GM12864 (cell line): ENCODE results near the gene ANO1.

ENCODE experiments used
- DNase-seq: peaks from one replicate; pipeline ENCODE4 v3.0.0-alpha.2; 2011; ENCODE audit warnings: low read depth
- H3K4me3 ChIP-seq: 2 replicates; pipeline ENCODE4 v1.5.1; 2011; ENCODE audit warnings: mild to moderate bottlenecking, low read depth, low read length, control low read depth
- TF ChIP-seq, protein P1 (sequence below): IDR thresholded peaks from 2 replicates; pipeline ENCODE4 v1.5.1; 2011; ENCODE audit warnings: low read depth, mild to moderate bottlenecking, moderate library complexity, low read length, control low read depth, inconsistent platforms; ENCODE audit errors: missing control alignments

The ANO1 gene

DNA sequence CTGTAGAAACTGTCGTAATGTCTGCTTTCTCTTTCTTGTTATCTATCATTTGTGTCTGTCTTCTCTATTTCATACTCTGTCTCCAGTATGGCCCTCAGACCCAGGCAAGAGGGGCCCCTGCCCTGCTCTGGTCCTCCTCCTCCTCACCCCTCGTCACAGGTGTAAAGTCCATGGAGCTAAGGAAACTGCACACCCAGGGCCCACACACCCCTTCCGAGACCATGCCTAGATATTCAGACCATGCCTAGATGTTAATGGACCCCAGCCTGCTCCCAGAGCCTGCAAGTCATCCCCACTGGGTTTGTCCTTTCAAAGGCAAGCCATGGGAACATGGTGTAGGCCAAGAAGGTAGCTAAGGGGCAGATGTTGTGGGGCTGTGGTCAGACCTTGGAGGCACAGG, 24.1 kb upstream of the ANO1 start:
- H3K4me3 ChIP-seq = no peak overlapping the region
- TF ChIP-seq, protein P1, sequence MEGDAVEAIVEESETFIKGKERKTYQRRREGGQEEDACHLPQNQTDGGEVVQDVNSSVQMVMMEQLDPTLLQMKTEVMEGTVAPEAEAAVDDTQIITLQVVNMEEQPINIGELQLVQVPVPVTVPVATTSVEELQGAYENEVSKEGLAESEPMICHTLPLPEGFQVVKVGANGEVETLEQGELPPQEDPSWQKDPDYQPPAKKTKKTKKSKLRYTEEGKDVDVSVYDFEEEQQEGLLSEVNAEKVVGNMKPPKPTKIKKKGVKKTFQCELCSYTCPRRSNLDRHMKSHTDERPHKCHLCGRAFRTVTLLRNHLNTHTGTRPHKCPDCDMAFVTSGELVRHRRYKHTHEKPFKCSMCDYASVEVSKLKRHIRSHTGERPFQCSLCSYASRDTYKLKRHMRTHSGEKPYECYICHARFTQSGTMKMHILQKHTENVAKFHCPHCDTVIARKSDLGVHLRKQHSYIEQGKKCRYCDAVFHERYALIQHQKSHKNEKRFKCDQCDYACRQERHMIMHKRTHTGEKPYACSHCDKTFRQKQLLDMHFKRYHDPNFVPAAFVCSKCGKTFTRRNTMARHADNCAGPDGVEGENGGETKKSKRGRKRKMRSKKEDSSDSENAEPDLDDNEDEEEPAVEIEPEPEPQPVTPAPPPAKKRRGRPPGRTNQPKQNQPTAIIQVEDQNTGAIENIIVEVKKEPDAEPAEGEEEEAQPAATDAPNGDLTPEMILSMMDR = no peak
- DNase-seq = no peak

DNA sequence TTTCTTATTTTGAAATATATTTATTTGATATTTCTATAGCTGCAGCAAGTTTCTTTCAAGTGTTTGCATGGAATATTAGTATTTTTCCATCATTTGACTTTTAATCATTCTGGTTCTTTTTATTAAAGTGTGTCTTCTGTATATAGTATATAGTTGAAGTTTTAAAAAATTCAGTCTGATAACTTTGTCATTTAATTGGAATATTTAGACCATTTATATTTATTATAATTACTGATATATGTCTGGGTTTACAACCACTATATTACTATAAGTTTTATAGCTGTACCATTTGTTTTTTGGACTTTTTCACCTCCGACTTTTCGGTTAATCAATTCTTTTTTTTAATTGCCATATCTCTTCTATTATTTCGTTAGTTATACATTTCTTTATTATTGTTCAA, 22.7 kb upstream of the ANO1 start:
- TF ChIP-seq, protein P1 = no peak
- no peak for DNase-seq
- H3K4me3 ChIP-seq = no peak overlapping the region

DNA sequence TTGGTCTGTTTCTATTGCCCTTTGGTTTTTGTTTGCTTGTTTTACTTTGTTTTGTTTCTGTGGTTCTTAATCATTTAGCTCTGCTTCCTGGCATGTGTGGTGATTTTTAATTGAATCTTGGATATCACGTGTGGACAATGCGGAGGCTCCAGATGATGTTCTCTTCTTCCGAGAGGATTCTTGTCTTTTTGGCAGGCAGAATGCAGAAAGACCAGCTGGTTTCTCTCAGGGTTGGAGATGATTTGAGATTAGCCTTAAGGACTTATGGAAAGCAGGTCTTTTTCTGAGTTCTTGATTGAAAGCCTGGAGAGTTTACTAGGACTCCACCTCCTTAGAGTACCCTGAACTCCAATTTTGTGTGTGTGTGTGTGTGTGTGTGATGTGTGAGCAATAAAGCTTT, 21.0 kb upstream of the ANO1 start:
- TF ChIP-seq, protein P1 = no peak
- no peak for DNase-seq
- H3K4me3 ChIP-seq = no peak overlapping the region

DNA sequence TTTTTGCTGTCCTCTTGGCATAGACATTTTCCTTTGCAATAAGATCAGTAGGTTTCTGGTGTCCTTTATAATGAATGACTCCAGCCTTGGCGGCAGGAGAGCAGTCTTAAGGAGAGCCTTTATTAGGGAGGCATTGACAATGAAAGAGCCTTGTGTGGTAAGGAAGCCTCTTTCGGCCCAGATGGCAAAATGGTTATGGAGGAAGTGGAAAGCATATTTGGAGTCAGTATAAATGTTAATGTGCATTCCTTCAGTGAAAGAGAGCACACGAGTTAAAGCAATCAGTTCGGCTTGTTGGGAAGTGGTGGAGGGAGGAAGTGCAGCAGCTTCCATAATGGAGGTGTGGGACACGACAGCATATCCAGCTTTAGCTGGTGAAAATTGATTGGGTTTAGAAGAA, 18.1 kb upstream of the ANO1 start:
- no peak overlapping the region for H3K4me3 ChIP-seq
- no peak for DNase-seq
- TF ChIP-seq, protein P1 = no peak

DNA sequence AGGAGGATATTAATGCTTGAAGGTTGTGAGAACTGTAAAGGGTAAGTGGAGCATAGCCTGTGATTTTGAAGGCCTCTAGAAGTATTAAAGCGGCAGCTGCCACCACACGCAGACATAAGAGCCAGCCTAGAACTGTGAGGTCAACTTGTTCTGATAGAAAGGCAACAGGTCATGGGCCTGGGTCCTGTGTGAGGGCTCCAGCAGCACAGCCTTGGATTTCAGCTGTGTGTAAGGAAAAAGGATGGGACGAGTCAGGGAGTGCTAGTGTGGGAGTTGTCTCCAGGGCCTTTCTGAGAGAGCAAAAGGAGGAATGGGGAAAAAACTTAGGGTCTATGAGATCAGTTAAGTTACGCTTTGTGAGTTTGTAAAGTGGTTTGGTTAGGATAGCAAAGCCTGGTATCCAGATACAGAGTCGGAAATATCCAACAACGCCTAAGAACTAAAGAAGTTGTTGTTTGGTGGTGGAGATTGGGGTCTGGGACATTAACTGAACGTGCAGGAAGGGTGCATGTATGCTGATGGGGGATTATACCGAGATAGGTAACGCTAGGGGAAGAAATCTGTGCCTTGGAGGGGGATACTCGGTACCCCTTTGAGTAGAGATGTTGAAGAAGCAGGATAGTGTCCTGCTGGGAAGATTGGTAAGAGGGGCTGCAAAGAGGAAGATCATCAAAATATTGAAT, 17.4 kb upstream of the ANO1 start:
- H3K4me3 ChIP-seq = no peak overlapping the region
- TF ChIP-seq, protein P1 = no peak
- DNase-seq = no peak

DNA sequence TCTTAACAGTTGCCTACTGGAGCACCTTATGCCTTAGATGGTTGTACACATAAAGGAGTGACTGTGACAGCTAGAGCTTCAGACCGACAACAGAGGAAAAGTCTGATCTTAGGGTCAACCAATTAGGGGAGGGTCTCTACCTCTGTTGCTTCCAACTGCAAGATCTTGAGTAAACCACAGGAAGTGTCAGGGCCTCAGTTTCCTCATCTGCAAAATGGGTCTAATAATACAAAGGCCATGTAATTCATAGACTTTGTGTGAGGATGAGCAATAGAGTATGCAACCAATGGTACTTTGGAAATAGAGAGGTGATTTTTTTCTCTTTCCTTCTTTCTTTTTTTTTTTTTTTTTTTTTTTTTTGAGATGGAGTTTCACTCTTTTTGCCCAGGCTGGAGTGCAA, 16.4 kb upstream of the ANO1 start:
- no peak for DNase-seq
- TF ChIP-seq, protein P1 = no peak
- no peak overlapping the region for H3K4me3 ChIP-seq

DNA sequence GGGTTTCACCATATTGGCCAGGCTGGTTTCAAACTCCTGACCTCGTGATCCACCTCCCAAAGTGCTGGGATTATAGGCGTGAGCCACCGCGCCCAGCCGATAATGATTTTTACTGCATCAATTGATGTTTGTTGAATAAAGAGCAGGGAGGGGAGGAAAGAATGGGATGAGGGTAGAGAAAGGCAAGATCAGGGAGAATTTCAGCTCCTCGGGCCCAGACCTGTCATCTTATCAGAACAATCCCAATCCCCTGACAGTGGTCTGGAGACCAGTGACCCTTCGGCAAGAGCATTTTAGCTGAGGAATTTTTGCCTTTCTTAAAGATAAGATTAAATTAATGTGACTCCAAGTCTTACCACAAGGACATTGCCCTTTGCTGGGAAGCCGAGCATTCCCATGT, 15.0 kb upstream of the ANO1 start:
- no peak overlapping the region for H3K4me3 ChIP-seq
- TF ChIP-seq, protein P1 = no peak
- DNase-seq = no peak
